ENCODE measurements around the gene MOB2. TPM values are rescaled to one million over a fixed set of nuclear protein-coding genes. Genes with fewer than 3 reads are reported as not detected.

MOB2 gene
- total RNA-seq, 1 donor from 2014 or later: 34.1 TPM

GRCh38 chr11:1469287-1469910 lies 17.2 kb downstream of the MOB2 start:
- intact Hi-C loops (cut with DNase I): no loop called here
- H3K27ac ChIP-seq: no peak overlapping the region

GRCh38 chr11:1468473-1469066 lies 18.0 kb downstream of the MOB2 start:
- no peaks in the 10 kb centered on the region for H3K4me1 ChIP-seq
- no peak overlapping the region for H3K4me3 ChIP-seq
- H3K27ac ChIP-seq: no peak overlapping the region
- DNase-seq (ENCODE audit: extremely low spot score in 2 of 2): no peak
- peaks cover 0 to 38% of the 10 kb centered on the region in 2 donors for H3K36me3 ChIP-seq
- TF ChIP-seq CTCF (IDR thresholded peaks at IDR 0.05) (no peak), POLR2A (IDR thresholded peaks at IDR 0.05) (no peak), POLR2AphosphoS5 (IDR thresholded peaks at IDR 0.05; ENCODE audit: insufficient read depth in 1 of 2, low read depth in 1 of 2) (no peak)
- no peaks in the 10 kb centered on the region for H3K27me3 ChIP-seq
- intact Hi-C loops (cut with DNase I): no loop called here
- no peaks in the 10 kb centered on the region for H3K9me3 ChIP-seq

More at GRCh38 chr11:1469287-1469910, 17.2 kb downstream of the MOB2 start:
- Histone ChIP-seq H3K9me3 (no peaks in the 10 kb centered on the region), H3K4me1 (no peaks in the 10 kb centered on the region), H3K36me3 (peaks cover 0 to 46% of the 10 kb centered on the region in 2 donors), H3K27me3 (no peaks in the 10 kb centered on the region), H3K4me3 (no peak overlapping the region)
- TF ChIP-seq POLR2AphosphoS5 (IDR thresholded peaks at IDR 0.05; ENCODE audit: insufficient read depth in 1 of 2, low read depth in 1 of 2): no peak
- TF ChIP-seq CTCF (IDR thresholded peaks at IDR 0.05): no peak
- no peak for TF ChIP-seq POLR2A (IDR thresholded peaks at IDR 0.05)
- DNase-seq (ENCODE audit: extremely low spot score in 2 of 2): no peak

GRCh38 chr11:1468002-1468401 lies 18.6 kb downstream of the MOB2 start:
- no peaks in the 10 kb centered on the region for H3K4me1 ChIP-seq
- DNase-seq (ENCODE audit: extremely low spot score in 2 of 2): no peak
- no peak overlapping the region for H3K4me3 ChIP-seq
- peaks cover 0 to 37% of the 10 kb centered on the region in 2 donors for H3K36me3 ChIP-seq
- H3K9me3 ChIP-seq: no peaks in the 10 kb centered on the region
- TF ChIP-seq POLR2AphosphoS5 (IDR thresholded peaks at IDR 0.05; ENCODE audit: insufficient read depth in 1 of 2, low read depth in 1 of 2) (no peak), POLR2A (IDR thresholded peaks at IDR 0.05) (no peak), CTCF (IDR thresholded peaks at IDR 0.05) (no peak)
- H3K27ac ChIP-seq: no peak overlapping the region
- no peaks in the 10 kb centered on the region for H3K27me3 ChIP-seq
- intact Hi-C loops (cut with DNase I): no loop called here

GRCh38 chr11:1467270-1467669 lies 19.3 kb downstream of the MOB2 start:
- Histone ChIP-seq H3K36me3 (peaks cover 0 to 37% of the 10 kb centered on the region in 2 donors), H3K4me1 (no peaks in the 10 kb centered on the region)
- intact Hi-C loops (cut with DNase I): no loop called here

More at GRCh38 chr11:1467270-1467669, 19.3 kb downstream of the MOB2 start:
- Histone ChIP-seq H3K4me3 (no peak overlapping the region), H3K27ac (no peak overlapping the region), H3K27me3 (no peaks in the 10 kb centered on the region), H3K9me3 (no peaks in the 10 kb centered on the region)
- no peak for DNase-seq (ENCODE audit: extremely low spot score in 2 of 2)
- TF ChIP-seq CTCF (IDR thresholded peaks at IDR 0.05) (no peak), POLR2AphosphoS5 (IDR thresholded peaks at IDR 0.05; ENCODE audit: insufficient read depth in 1 of 2, low read depth in 1 of 2) (no peak), POLR2A (IDR thresholded peaks at IDR 0.05) (no peak)

All from vagina (tissue), 2 donors.